ENCODE measurements around the gene TTC23L. TPM values are rescaled to one million over a fixed set of nuclear protein-coding genes. Genes with fewer than 3 reads are reported as not detected.

TTC23L gene
- total RNA-seq, 4 donors from 2014 or later = not detected

GRCh38 chr5:34857161-34857560 is 18.2 kb downstream of the TTC23L start:
- TF ChIP-seq POLR2A (IDR thresholded peaks at IDR 0.05) (no peak), CTCF (IDR thresholded peaks at IDR 0.05) (no peak)
- H3K36me3 ChIP-seq = no peaks in the 10 kb centered on the region
- DNase-seq = no peak
- H3K9me3 ChIP-seq = no peaks in the 10 kb centered on the region
- no peaks in the 10 kb centered on the region for H3K27me3 ChIP-seq
- H3K27ac ChIP-seq = no peak overlapping the region
- no peak overlapping the region for H3K4me3 ChIP-seq
- no peaks in the 10 kb centered on the region for H3K4me1 ChIP-seq

- TF ChIP-seq CTCF (IDR thresholded peaks at IDR 0.05) = no peak
- no peak for TF ChIP-seq POLR2A (IDR thresholded peaks at IDR 0.05)
- no peak overlapping the region for H3K27ac ChIP-seq
- H3K9me3 ChIP-seq = no peaks in the 10 kb centered on the region
- no peak for DNase-seq
- H3K4me3 ChIP-seq = no peak overlapping the region
- no peaks in the 10 kb centered on the region for H3K36me3 ChIP-seq
- no peaks in the 10 kb centered on the region for H3K4me1 ChIP-seq
- no peaks in the 10 kb centered on the region for H3K27me3 ChIP-seq
Observed at GRCh38 chr5:34857894-34858293, 18.9 kb downstream of the TTC23L start.

GRCh38 chr5:34858790-34859189 is 19.8 kb downstream of the TTC23L start:
- no peak for TF ChIP-seq POLR2A (IDR thresholded peaks at IDR 0.05)
- TF ChIP-seq CTCF (IDR thresholded peaks at IDR 0.05) = no peak
- no peaks in the 10 kb centered on the region for H3K9me3 ChIP-seq
- no peaks in the 10 kb centered on the region for H3K27me3 ChIP-seq
- no peaks in the 10 kb centered on the region for H3K36me3 ChIP-seq
- no peak for DNase-seq
- H3K4me3 ChIP-seq = no peak overlapping the region
- no peaks in the 10 kb centered on the region for H3K4me1 ChIP-seq
- H3K27ac ChIP-seq = no peak overlapping the region

- DNase-seq = no peak
- Histone ChIP-seq H3K4me1 (no peaks in the 10 kb centered on the region), H3K27ac (no peak overlapping the region), H3K9me3 (no peaks in the 10 kb centered on the region), H3K4me3 (no peak overlapping the region), H3K27me3 (no peaks in the 10 kb centered on the region), H3K36me3 (no peaks in the 10 kb centered on the region)
- TF ChIP-seq CTCF (IDR thresholded peaks at IDR 0.05) (no peak), POLR2A (IDR thresholded peaks at IDR 0.05) (no peak)
Observed at GRCh38 chr5:34859253-34859652, 20.3 kb downstream of the TTC23L start.

GRCh38 chr5:34863946-34864345 is 25.0 kb downstream of the TTC23L start:
- Histone ChIP-seq H3K4me1 (no peaks in the 10 kb centered on the region), H3K36me3 (no peaks in the 10 kb centered on the region), H3K27ac (no peak overlapping the region), H3K9me3 (no peaks in the 10 kb centered on the region), H3K27me3 (no peaks in the 10 kb centered on the region), H3K4me3 (no peak overlapping the region)
- TF ChIP-seq CTCF (IDR thresholded peaks at IDR 0.05) = no peak
- no peak for TF ChIP-seq POLR2A (IDR thresholded peaks at IDR 0.05)
- no peak for DNase-seq

GRCh38 chr5:34865091-34865490 is 26.1 kb downstream of the TTC23L start:
- Histone ChIP-seq H3K27ac (no peak overlapping the region), H3K4me3 (no peak overlapping the region), H3K27me3 (no peaks in the 10 kb centered on the region), H3K9me3 (no peaks in the 10 kb centered on the region), H3K4me1 (no peaks in the 10 kb centered on the region), H3K36me3 (no peaks in the 10 kb centered on the region)
- TF ChIP-seq CTCF (IDR thresholded peaks at IDR 0.05) = no peak
- no peak for TF ChIP-seq POLR2A (IDR thresholded peaks at IDR 0.05)
- no peak for DNase-seq
